LNCAP (cell line): ENCODE measurements around the gene EBF4.

Experiments used
- CTCF ChIP-seq: fragments of 450-650 bp; IDR thresholded peaks from 2 replicates; pipeline ENCODE4 v1.5.1; 2017; ENCODE audit warnings: mild to moderate bottlenecking

Gene EBF4

GRCh38 chr20:2759603-2760296, 67.2 kb downstream of the EBF4 start:
- no peak for TF ChIP-seq CTCF

- no peak for TF ChIP-seq CTCF
Observed at GRCh38 chr20:2760297-2760951, 67.8 kb downstream of the EBF4 start.

GRCh38 chr20:2760952-2761305, 68.3 kb downstream of the EBF4 start:
- no peak for TF ChIP-seq CTCF

GRCh38 chr20:2761885-2762284, 69.3 kb downstream of the EBF4 start:
- TF ChIP-seq CTCF = no peak

- TF ChIP-seq CTCF = no peak
Observed at GRCh38 chr20:2762578-2763131, 70.1 kb downstream of the EBF4 start.

GRCh38 chr20:2763186-2763585, 70.6 kb downstream of the EBF4 start:
- no peak for TF ChIP-seq CTCF

- no peak for TF ChIP-seq CTCF
Observed at GRCh38 chr20:2767768-2768631, 75.4 kb downstream of the EBF4 start.
